ENCODE data around the gene SCIMP.
"Not testable (repeated sequence)": the region's sequence is repeated elsewhere in the genome, so short reads cannot be mapped to it uniquely, and the experiment has no call there.

Gene SCIMP

GRCh38 chr17:5184288-5184687 is 50.4 kb downstream of the SCIMP start:
- no peak for DNase-seq (ENCODE audit: low spot score)

DNA sequence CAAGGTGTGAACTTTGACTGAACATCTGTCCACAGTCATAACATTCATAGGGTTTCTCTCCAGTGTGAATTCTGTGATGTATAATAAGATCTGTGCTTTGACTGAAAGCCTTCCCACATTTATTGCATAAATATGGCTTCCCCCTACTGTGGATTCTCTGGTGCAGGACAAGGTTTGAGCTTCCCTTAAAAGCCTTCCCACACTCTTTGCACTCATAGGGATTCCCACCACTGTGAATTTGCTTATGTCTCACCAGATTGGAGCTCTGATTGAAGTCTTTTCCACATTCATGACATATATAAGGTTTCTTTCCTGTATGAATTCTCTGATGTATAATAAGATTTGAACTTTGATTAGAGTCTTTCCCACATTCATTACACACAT is 51.3 kb downstream of the SCIMP start:
- DNase-seq (ENCODE audit: low spot score), result no peak

- no peak for DNase-seq (ENCODE audit: low spot score)
Measured at GRCh38 chr17:5182597-5183409, 51.9 kb downstream of the SCIMP start.

DNA sequence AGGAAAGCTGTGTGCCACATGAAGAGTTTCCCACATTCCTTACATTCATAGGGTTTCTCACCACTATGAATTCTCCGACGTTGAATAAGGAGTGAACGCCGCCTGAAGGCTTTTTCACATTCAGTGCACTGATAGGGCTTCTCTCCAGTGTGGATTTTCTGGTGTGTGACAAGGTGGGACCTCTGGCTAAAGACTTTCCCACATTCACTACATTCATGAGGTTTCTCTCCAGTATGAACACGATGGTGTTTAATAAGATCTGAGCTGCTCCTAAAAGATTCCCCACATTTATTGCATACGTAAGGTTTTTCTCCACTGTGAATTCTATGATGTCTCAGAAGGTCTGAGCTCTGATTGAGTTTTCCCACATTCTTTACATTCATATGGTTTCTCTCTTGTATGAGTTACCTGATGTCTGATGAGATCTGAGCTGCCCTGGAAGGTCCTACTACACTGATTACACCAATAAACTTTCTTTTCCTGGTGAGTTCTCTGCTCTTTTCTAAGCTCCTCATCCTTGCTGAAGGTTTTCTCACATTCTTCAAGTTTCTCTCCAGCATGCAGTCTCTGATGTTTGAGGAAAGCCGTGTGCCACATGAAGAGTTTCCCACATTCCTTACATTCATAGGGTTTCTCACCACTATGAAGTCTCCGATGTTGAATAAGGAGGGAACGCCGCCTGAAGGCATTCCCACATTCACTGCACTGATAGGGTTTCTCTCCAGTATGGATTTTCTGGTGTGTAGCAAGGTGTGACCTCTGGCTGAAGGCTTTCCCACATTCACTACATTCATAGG is 53.0 kb downstream of the SCIMP start:
- no peak for DNase-seq (ENCODE audit: low spot score)

- DNase-seq (ENCODE audit: low spot score), result no peak
Measured at GRCh38 chr17:5179003-5179402, 55.7 kb downstream of the SCIMP start.

DNA sequence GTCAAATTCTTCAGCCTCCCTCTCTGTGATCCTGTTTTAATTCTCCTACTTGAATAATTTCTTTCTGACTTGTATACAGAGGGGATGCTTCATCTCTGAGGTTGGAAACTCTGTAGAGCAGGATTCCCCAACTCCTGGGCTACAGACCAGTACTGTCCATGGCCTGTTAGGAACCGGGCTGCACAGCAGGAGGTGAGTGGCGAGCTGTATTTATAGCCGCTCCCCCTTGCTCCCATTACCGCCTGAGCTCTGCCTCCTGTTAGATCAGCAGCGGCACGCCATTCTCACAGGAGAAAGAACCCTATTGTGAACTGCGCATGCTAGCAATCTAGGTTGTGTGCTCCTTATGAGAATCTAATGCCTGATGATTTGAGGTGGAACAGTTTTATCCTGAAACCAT is 59.6 kb downstream of the SCIMP start:
- not testable (repeated sequence) for DNase-seq (ENCODE audit: low spot score)

GRCh38 chr17:5165791-5166564 is 68.7 kb downstream of the SCIMP start:
- DNase-seq (ENCODE audit: low spot score), result not testable (repeated sequence)

DNA sequence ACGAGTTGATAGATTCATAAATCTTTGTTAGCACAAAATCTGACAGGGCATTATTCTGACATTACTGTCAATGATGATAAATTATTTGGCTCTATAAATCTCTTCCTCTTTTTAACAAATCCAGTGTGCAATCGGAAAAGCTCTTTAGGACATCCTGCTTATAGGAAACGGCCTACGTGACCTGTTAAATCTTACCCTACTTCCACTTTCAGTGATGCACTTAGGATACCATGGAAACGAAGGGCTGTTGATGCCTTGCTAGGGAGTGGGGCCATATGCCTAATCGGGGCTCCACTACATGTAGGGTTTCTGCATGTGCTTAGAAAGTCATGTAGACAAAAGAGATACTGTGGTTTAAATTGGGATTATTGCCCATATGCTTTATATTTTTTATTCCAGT is 70.2 kb downstream of the SCIMP start:
- no peak for DNase-seq (ENCODE audit: low spot score)

DNA sequence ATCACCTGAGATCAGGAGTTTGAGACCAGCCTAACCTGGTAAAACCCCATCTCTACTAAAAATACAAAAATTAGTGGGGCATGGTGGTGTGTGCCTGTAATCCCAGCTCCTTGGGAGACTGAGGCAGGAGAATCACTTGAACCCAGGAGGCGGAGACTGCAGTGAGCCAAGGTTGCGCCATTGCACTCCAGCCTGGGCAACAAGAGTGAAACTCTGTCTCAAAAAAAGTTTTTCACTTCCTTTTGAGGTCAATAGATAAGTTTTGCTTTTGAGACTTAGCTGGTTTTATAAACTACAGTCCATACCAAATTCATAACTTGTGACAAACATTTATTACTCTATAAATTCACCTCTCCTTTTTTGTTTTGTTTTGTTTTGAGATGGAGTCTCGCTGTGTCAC is 72.9 kb downstream of the SCIMP start:
- not testable (repeated sequence) for DNase-seq (ENCODE audit: low spot score)

DNA sequence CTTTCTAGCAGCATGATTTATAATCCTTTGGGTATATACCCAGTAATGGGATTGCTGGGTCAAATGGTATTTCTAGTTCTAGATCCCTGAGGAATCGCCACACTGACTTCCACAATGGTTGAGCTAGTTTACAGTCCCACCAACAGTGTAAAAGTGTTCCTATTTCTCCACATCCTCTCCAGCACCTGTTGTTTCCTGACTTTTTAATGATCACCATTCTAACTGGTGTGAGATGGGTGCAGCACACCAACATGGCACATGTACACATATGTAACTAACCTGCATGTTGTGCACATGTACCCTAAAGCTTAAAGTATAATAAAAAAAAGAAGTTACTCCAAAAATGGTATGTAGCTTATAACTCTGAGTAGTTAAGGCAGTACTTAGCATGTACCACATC is 74.0 kb downstream of the SCIMP start:
- DNase-seq (ENCODE audit: low spot score), result not testable (repeated sequence)

Data from hepatic stellate cell (primary cell).